ENCODE data around the gene MTMR4. TPM values are rescaled to one million over a fixed set of nuclear protein-coding genes. Genes with fewer than 3 reads are reported as not detected.

Gene MTMR4
- total RNA-seq, 1 experiment from 2014 or later: 79.4 TPM

DNA sequence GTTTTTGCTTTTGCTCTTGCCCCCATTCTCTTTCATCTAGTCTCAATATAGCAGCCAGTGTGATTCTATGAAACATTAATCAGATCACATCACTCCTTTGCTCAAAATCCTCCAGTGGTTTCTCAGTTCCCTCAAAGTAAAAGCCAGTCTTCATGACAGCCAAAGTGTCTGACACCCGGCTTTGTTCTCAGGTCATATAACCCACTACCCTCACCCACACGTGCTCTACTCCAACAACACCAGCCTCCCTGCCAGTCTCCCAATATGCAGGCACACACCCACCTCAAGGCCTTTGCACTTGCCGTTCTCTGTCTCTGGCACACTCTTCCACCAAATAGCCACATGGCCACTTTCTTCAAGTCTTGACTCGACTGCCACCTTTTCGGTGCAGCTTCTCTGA lies 4.4 kb downstream of the MTMR4 start:
- POLR2A ChIA-PET (ENCODE audit: low non-redundant PET): no interaction called here
- DNase-seq (ENCODE audit: low spot score): no peak
- no peak for TF ChIP-seq EZH2 (IDR thresholded peaks at IDR 0.05; ENCODE audit: borderline replicate concordance, low read depth, low read length, poor library complexity, severe bottlenecking)
- TF ChIP-seq, protein P1, sequence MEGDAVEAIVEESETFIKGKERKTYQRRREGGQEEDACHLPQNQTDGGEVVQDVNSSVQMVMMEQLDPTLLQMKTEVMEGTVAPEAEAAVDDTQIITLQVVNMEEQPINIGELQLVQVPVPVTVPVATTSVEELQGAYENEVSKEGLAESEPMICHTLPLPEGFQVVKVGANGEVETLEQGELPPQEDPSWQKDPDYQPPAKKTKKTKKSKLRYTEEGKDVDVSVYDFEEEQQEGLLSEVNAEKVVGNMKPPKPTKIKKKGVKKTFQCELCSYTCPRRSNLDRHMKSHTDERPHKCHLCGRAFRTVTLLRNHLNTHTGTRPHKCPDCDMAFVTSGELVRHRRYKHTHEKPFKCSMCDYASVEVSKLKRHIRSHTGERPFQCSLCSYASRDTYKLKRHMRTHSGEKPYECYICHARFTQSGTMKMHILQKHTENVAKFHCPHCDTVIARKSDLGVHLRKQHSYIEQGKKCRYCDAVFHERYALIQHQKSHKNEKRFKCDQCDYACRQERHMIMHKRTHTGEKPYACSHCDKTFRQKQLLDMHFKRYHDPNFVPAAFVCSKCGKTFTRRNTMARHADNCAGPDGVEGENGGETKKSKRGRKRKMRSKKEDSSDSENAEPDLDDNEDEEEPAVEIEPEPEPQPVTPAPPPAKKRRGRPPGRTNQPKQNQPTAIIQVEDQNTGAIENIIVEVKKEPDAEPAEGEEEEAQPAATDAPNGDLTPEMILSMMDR (conservative IDR thresholded peaks at IDR 0.05; ENCODE audit: low read depth, low read length): no peak
- BruUV-seq (replicated peaks): no TSS peak
- Histone ChIP-seq H3K27me3 (replicated peaks; ENCODE audit: insufficient read depth, low read depth, low read length, poor library complexity) (no peaks in the 10 kb centered on the region), H3K27ac (ENCODE audit: low read depth, low read length, poor library complexity, severe bottlenecking) (no peak overlapping the region), H3K4me1 (ENCODE audit: insufficient read depth, low read length, poor library complexity, severe bottlenecking) (peaks cover 9% of the 10 kb centered on the region), H3K4me3 (ENCODE audit: low read depth, low read length, poor library complexity, severe bottlenecking) (no peak overlapping the region), H3K9me3 (ENCODE audit: low read depth, low read length, poor library complexity, severe bottlenecking) (no peaks in the 10 kb centered on the region), H3K36me3 (ENCODE audit: insufficient read depth, low read length, poor library complexity, severe bottlenecking) (peaks cover 77% of the 10 kb centered on the region)
- intact Hi-C loops (cut with micrococcal nuclease; ENCODE audit: unreplicated experiment): loop anchor here (10.0 kb wide), 2 partner anchors 185 to 645 kb away; partner anchors contain the start of genes PRR11, RAD51C, SKA2 and TEX14
- CTCF ChIA-PET: no interaction called here

DNA sequence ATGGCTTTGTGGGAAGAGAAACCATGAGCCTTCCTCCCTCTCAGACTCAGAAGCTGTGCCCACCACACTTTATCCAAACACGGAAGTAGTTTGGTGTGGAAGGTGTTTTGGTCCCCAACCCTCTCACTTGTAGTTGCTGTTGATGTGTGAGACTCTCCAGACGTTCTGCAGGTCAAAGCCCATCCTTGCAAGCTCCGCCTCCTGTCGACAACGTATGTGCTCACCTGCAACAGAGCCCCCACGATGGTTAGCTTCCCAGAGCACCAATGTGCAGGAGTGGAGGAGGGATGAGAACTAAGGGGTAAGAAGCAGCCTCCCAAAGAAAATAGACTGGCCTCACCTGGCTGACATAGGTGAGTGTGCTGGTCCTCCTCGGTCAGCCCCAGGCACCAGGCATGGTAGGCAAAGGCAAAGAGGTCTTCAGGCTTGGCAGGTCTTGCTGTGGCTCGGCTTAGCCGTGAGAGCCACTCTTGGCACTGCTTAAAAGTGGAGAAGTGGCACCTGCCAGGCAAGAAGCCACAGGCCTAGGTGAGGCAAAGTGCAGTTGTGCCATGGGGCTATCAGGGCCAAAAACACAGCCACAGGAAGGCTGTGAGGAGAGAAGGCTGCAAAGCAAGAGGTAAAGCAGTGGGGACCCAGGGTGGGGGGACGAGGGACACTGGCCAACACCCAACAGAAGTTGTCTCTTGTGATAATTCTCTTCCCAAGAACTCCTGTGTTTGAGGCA lies 5.9 kb downstream of the MTMR4 start:
- ChIA-PET POLR2A (ENCODE audit: low non-redundant PET) (no interaction called here), CTCF (no interaction called here)
- intact Hi-C loops (cut with micrococcal nuclease; ENCODE audit: unreplicated experiment): no loop called here
- no peaks in the 10 kb centered on the region for H3K9me3 ChIP-seq (ENCODE audit: low read depth, low read length, poor library complexity, severe bottlenecking)
- H3K4me3 ChIP-seq (ENCODE audit: low read depth, low read length, poor library complexity, severe bottlenecking): no peak overlapping the region
- DNase-seq (ENCODE audit: low spot score): no peak
- peaks cover 3% of the 10 kb centered on the region for H3K4me1 ChIP-seq (ENCODE audit: insufficient read depth, low read length, poor library complexity, severe bottlenecking)
- TF ChIP-seq EZH2 (IDR thresholded peaks at IDR 0.05; ENCODE audit: borderline replicate concordance, low read depth, low read length, poor library complexity, severe bottlenecking): no peak
- TF ChIP-seq, protein P1 (conservative IDR thresholded peaks at IDR 0.05; ENCODE audit: low read depth, low read length): no peak
- no peak overlapping the region for H3K27ac ChIP-seq (ENCODE audit: low read depth, low read length, poor library complexity, severe bottlenecking)
- BruUV-seq (replicated peaks): no TSS peak
- H3K36me3 ChIP-seq (ENCODE audit: insufficient read depth, low read length, poor library complexity, severe bottlenecking): peaks cover 93% of the 10 kb centered on the region
- H3K27me3 ChIP-seq (replicated peaks; ENCODE audit: insufficient read depth, low read depth, low read length, poor library complexity): no peaks in the 10 kb centered on the region

DNA sequence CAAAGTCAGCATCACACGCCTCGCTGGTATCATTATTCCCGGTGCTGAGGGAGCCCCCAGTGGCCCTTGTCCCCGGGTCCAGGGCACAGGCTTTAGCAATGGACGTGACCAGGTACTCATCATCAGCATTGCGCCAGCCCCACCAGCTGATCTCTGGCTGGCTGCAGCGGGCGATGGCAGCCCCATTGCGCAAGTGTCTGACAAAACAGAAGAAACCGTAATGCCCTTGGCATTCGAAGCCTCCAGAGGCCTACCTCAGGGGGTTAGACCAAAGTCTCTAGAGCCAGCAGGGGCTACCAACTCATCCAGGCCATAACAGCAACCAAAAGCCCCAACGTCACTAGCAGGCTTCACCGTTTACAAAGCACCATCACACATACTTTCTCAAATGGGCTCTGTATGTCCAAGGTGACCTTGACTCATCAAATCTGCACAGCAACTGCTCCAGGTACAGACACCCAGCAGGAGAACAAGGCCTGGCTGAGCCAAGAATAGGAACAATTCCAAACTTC lies 7.3 kb downstream of the MTMR4 start:
- CTCF ChIA-PET: no interaction called here
- Histone ChIP-seq H3K9me3 (ENCODE audit: low read depth, low read length, poor library complexity, severe bottlenecking) (no peaks in the 10 kb centered on the region), H3K27me3 (replicated peaks; ENCODE audit: insufficient read depth, low read depth, low read length, poor library complexity) (no peaks in the 10 kb centered on the region), H3K4me1 (ENCODE audit: insufficient read depth, low read length, poor library complexity, severe bottlenecking) (no peaks in the 10 kb centered on the region), H3K27ac (ENCODE audit: low read depth, low read length, poor library complexity, severe bottlenecking) (no peak overlapping the region), H3K36me3 (ENCODE audit: insufficient read depth, low read length, poor library complexity, severe bottlenecking) (peaks cover 97% of the 10 kb centered on the region), H3K4me3 (ENCODE audit: low read depth, low read length, poor library complexity, severe bottlenecking) (no peak overlapping the region)
- no peak for TF ChIP-seq EZH2 (IDR thresholded peaks at IDR 0.05; ENCODE audit: borderline replicate concordance, low read depth, low read length, poor library complexity, severe bottlenecking)
- TF ChIP-seq, protein P1 (conservative IDR thresholded peaks at IDR 0.05; ENCODE audit: low read depth, low read length): no peak
- POLR2A ChIA-PET (ENCODE audit: low non-redundant PET): no interaction called here
- no TSS peak for BruUV-seq (replicated peaks)
- no peak for DNase-seq (ENCODE audit: low spot score)
- intact Hi-C loops (cut with micrococcal nuclease; ENCODE audit: unreplicated experiment): no loop called here
